Measurements from ENCODE around the gene TIMM10B. TPM values are rescaled to one million over a fixed set of nuclear protein-coding genes. Genes with fewer than 3 reads are reported as not detected.

TIMM10B gene
- polyA plus RNA-seq, 1 donor from 2014 or later: 24.9 TPM

DNA sequence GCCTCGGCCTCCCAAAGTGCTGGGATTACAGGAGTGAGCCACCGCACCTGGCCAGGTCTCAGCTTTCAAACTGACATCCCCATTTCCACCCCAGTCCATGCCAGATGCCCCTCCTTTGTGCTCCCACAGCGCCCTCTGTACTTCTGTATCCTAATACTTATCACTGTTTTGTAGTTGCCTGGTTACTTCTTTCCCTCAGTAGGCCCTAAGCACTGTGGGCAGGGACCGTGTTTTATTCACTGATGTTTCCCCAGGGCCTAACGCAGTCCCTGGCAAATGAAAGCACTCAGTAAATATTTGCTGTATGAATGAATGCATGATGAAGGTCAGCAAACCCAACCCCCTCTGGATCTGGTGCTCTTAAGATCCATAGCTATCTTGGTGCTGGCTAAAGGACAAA, 5.4 kb upstream of the TIMM10B start:
- H4K20me1 ChIP-seq (ENCODE audit: insufficient read depth): no peaks in the 10 kb centered on the region
- TF ChIP-seq SMC3 (conservative IDR thresholded peaks at IDR 0.05; ENCODE audit: poor library complexity): no peak
- no peak for TF ChIP-seq EP300 (conservative IDR thresholded peaks at IDR 0.05; ENCODE audit: poor library complexity, severe bottlenecking)
- TF ChIP-seq, protein P1, sequence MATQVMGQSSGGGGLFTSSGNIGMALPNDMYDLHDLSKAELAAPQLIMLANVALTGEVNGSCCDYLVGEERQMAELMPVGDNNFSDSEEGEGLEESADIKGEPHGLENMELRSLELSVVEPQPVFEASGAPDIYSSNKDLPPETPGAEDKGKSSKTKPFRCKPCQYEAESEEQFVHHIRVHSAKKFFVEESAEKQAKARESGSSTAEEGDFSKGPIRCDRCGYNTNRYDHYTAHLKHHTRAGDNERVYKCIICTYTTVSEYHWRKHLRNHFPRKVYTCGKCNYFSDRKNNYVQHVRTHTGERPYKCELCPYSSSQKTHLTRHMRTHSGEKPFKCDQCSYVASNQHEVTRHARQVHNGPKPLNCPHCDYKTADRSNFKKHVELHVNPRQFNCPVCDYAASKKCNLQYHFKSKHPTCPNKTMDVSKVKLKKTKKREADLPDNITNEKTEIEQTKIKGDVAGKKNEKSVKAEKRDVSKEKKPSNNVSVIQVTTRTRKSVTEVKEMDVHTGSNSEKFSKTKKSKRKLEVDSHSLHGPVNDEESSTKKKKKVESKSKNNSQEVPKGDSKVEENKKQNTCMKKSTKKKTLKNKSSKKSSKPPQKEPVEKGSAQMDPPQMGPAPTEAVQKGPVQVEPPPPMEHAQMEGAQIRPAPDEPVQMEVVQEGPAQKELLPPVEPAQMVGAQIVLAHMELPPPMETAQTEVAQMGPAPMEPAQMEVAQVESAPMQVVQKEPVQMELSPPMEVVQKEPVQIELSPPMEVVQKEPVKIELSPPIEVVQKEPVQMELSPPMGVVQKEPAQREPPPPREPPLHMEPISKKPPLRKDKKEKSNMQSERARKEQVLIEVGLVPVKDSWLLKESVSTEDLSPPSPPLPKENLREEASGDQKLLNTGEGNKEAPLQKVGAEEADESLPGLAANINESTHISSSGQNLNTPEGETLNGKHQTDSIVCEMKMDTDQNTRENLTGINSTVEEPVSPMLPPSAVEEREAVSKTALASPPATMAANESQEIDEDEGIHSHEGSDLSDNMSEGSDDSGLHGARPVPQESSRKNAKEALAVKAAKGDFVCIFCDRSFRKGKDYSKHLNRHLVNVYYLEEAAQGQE (IDR thresholded peaks at IDR 0.05; ENCODE audit: borderline replicate concordance): no peak
- TF ChIP-seq RAD21 (conservative IDR thresholded peaks at IDR 0.05): no peak
- no peak for TF ChIP-seq MXI1 (conservative IDR thresholded peaks at IDR 0.05; ENCODE audit: poor library complexity, severe bottlenecking)
- no peak for TF ChIP-seq POLR2AphosphoS5 (IDR thresholded peaks at IDR 0.05)
- no peak for TF ChIP-seq EZH2 (IDR thresholded peaks at IDR 0.05; ENCODE audit: borderline replicate concordance, insufficient read depth, low read length, poor library complexity, severe bottlenecking)
- no peak for TF ChIP-seq TAF1 (IDR thresholded peaks at IDR 0.05; ENCODE audit: low read depth)
- TF ChIP-seq, protein P2, sequence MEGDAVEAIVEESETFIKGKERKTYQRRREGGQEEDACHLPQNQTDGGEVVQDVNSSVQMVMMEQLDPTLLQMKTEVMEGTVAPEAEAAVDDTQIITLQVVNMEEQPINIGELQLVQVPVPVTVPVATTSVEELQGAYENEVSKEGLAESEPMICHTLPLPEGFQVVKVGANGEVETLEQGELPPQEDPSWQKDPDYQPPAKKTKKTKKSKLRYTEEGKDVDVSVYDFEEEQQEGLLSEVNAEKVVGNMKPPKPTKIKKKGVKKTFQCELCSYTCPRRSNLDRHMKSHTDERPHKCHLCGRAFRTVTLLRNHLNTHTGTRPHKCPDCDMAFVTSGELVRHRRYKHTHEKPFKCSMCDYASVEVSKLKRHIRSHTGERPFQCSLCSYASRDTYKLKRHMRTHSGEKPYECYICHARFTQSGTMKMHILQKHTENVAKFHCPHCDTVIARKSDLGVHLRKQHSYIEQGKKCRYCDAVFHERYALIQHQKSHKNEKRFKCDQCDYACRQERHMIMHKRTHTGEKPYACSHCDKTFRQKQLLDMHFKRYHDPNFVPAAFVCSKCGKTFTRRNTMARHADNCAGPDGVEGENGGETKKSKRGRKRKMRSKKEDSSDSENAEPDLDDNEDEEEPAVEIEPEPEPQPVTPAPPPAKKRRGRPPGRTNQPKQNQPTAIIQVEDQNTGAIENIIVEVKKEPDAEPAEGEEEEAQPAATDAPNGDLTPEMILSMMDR (IDR thresholded peaks at IDR 0.05; ENCODE audit: poor library complexity, severe bottlenecking): no peak
- no peaks in the 10 kb centered on the region for H3K9me3 ChIP-seq (ENCODE audit: low read length)
- H3K4me3 ChIP-seq (ENCODE audit: low read length): no peak overlapping the region
- no peak overlapping the region for H3K27ac ChIP-seq (ENCODE audit: low read length)
- no peaks in the 10 kb centered on the region for H3F3A ChIP-seq (ENCODE audit: insufficient read depth, low read length, poor library complexity, severe bottlenecking)
- peaks cover 21% of the 10 kb centered on the region for H3K79me2 ChIP-seq (replicated peaks; ENCODE audit: insufficient read depth, low read length)
- H3K9me2 ChIP-seq (ENCODE audit: insufficient read depth, low read length): no peaks in the 10 kb centered on the region
- no peak overlapping the region for H2AFZ ChIP-seq (ENCODE audit: low read depth, low read length)
- H3K4me2 ChIP-seq (ENCODE audit: low read length): no peak overlapping the region
- no peaks in the 10 kb centered on the region for H3K27me3 ChIP-seq (ENCODE audit: insufficient read depth, low read depth, low read length)
- H3K36me3 ChIP-seq (ENCODE audit: insufficient read depth, low read length): no peaks in the 10 kb centered on the region
- no peak overlapping the region for H3K9ac ChIP-seq (ENCODE audit: low read length)

DNA sequence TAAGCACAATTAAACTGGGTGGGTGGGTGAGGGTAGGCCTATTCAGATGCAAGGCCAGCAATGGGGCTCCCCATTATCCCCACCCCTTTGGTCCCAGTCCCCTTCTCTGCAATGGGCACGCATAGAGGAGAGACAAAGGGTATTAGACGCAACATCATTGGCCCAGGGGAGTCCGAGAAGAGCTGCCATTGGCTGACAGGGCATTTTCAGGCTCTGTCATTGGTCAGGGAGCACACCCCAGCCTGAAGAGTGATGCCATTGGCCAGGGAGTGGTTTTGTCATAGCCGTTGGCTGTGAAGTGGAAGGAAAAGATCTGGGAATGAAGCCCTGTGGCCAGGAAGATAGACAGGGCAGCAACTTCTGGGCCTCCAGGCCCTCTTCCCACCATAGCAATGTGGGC, 4.7 kb upstream of the TIMM10B start:
- no peak overlapping the region for H3K4me2 ChIP-seq (ENCODE audit: low read length)
- no peak overlapping the region for H3K9ac ChIP-seq (ENCODE audit: low read length)
- peaks cover 23% of the 10 kb centered on the region for H3K79me2 ChIP-seq (replicated peaks; ENCODE audit: insufficient read depth, low read length)
- no peak overlapping the region for H2AFZ ChIP-seq (ENCODE audit: low read depth, low read length)
- no peak overlapping the region for H3K4me3 ChIP-seq (ENCODE audit: low read length)
- H3K36me3 ChIP-seq (ENCODE audit: insufficient read depth, low read length): no peaks in the 10 kb centered on the region
- H3K9me3 ChIP-seq (ENCODE audit: low read length): no peaks in the 10 kb centered on the region
- no peak overlapping the region for H3K27ac ChIP-seq (ENCODE audit: low read length)
- no peaks in the 10 kb centered on the region for H3K9me2 ChIP-seq (ENCODE audit: insufficient read depth, low read length)
- H4K20me1 ChIP-seq (ENCODE audit: insufficient read depth): no peaks in the 10 kb centered on the region
- no peaks in the 10 kb centered on the region for H3F3A ChIP-seq (ENCODE audit: insufficient read depth, low read length, poor library complexity, severe bottlenecking)
- H3K27me3 ChIP-seq (ENCODE audit: insufficient read depth, low read depth, low read length): no peaks in the 10 kb centered on the region
- TF ChIP-seq TAF1 (IDR thresholded peaks at IDR 0.05; ENCODE audit: low read depth): no peak
- no peak for TF ChIP-seq MXI1 (conservative IDR thresholded peaks at IDR 0.05; ENCODE audit: poor library complexity, severe bottlenecking)
- TF ChIP-seq POLR2AphosphoS5 (IDR thresholded peaks at IDR 0.05): no peak

All from neural cell (in vitro differentiated cells).